Measurements from ENCODE around the gene GAB2. TPM values are rescaled to one million over a fixed set of nuclear protein-coding genes. Genes with fewer than 3 reads are reported as not detected.

GAB2 gene
- total RNA-seq, 1 donor from 2014 or later, result 10.9 TPM

DNA sequence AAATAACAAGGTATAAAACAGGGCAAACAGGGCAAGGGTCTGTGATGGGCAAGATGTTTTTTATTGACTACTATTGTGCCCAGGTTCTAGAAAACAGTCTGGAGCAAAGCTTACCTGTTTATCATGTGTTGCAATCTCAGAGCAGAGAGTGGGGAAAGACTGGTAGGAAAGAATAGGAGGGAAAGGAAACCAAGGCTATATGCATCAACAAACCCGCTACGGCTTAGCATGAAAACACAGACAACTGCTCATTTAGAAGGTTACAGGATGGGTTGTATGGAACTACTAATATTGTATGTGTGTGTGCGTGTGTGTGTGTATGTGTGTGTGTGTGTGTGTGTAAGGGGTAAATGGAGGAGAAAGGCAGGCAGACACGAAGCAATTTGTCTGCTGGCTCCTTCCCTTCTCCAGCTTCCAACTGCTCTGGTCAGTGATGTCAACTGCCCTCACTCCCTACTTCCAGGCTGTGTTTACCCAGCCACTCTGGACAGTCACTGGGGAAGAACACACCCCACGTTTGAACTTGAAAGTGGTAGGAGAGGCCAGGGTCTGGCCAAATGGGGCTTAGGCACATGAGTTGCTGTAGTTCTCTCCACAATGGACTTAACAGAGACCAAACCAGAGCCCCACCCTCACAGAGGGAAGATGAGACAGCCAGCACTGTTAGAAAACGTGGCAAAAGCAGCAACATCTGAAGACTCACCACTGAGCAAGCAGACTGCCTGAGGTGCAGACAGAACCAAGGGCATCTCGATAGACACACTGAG lies 47.0 kb downstream of the GAB2 start:
- no peak for DNase-seq (ENCODE audit: low spot score)
- TF ChIP-seq, protein P1, sequence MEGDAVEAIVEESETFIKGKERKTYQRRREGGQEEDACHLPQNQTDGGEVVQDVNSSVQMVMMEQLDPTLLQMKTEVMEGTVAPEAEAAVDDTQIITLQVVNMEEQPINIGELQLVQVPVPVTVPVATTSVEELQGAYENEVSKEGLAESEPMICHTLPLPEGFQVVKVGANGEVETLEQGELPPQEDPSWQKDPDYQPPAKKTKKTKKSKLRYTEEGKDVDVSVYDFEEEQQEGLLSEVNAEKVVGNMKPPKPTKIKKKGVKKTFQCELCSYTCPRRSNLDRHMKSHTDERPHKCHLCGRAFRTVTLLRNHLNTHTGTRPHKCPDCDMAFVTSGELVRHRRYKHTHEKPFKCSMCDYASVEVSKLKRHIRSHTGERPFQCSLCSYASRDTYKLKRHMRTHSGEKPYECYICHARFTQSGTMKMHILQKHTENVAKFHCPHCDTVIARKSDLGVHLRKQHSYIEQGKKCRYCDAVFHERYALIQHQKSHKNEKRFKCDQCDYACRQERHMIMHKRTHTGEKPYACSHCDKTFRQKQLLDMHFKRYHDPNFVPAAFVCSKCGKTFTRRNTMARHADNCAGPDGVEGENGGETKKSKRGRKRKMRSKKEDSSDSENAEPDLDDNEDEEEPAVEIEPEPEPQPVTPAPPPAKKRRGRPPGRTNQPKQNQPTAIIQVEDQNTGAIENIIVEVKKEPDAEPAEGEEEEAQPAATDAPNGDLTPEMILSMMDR (IDR thresholded peaks at IDR 0.05), result no peak
- Mint-ChIP-seq H3K36me3 (ENCODE audit: low read depth) (no peaks in the 10 kb centered on the region), H3K4me3 (ENCODE audit: unreplicated experiment) (no peak overlapping the region), H3K27ac (ENCODE audit: unreplicated experiment) (peak overlapping the region; percentile 30), H3K9me3 (ENCODE audit: low read depth) (no peaks in the 10 kb centered on the region), H3K4me1 (ENCODE audit: low read depth) (peaks cover 33% of the 10 kb centered on the region), H3K27me3 (ENCODE audit: low read depth) (no peaks in the 10 kb centered on the region)

DNA sequence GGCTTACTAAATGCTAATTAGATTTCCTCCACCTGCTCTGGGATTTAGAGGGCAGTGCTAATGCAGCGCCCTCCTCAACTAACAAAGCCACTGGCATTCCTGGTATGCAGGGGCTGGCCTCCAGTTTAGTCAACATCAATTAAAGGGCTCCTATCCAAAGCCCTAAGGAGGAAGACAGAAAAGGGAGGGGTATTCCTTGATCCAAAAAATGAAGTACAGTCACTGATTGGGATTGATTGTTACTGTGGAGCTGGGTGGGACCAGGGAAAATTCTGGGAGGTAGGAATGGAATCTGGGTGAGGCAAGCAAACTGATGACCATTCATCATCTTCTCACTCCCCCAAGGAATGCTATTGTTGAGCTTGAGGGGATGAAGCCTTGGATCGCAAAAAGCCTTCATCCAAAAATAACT lies 52.2 kb downstream of the GAB2 start:
- peaks cover 29% of the 10 kb centered on the region for H3K4me1 Mint-ChIP-seq (ENCODE audit: low read depth)
- DNase-seq (ENCODE audit: low spot score), result no peak
- TF ChIP-seq, protein P1 (IDR thresholded peaks at IDR 0.05), result no peak
- H3K27ac Mint-ChIP-seq (ENCODE audit: unreplicated experiment), result no peak overlapping the region
- H3K36me3 Mint-ChIP-seq (ENCODE audit: low read depth), result no peaks in the 10 kb centered on the region
- H3K27me3 Mint-ChIP-seq (ENCODE audit: low read depth), result no peaks in the 10 kb centered on the region
- H3K4me3 Mint-ChIP-seq (ENCODE audit: unreplicated experiment), result no peak overlapping the region
- H3K9me3 Mint-ChIP-seq (ENCODE audit: low read depth), result no peaks in the 10 kb centered on the region

DNA sequence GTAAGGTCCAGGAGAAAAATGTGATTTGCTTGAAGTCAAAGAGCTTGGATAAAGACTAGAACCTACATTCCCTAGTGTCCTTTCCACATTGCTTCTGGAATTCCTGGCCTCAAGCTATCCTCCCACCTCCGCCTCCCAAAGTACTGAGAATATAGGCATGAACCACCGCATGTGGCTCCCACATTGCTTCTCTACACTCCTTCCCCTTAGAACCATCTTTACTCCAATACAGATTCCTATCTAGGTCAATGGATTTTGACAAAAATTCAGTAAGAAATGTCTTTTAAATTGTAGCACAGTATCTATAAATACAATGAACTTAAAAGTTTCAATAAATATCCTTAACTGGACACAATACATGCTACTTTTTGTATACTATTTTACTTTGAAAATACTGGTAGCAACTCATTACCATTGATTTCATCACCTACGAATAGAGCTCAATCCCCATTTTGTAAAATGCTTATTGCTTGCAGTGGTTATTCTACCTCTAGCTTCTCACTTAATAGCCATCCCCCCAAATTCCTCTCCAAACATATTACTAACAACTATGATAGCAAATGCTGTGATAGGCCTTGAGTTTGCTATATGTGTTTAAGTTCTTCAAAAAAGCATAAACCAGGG lies 53.4 kb downstream of the GAB2 start:
- DNase-seq (ENCODE audit: low spot score), result no peak
- TF ChIP-seq, protein P1 (IDR thresholded peaks at IDR 0.05), result no peak
- Mint-ChIP-seq H3K4me1 (ENCODE audit: low read depth) (peaks cover 35% of the 10 kb centered on the region), H3K27ac (ENCODE audit: unreplicated experiment) (no peak overlapping the region), H3K27me3 (ENCODE audit: low read depth) (no peaks in the 10 kb centered on the region), H3K9me3 (ENCODE audit: low read depth) (no peaks in the 10 kb centered on the region), H3K4me3 (ENCODE audit: unreplicated experiment) (no peak overlapping the region), H3K36me3 (ENCODE audit: low read depth) (no peaks in the 10 kb centered on the region)

DNA sequence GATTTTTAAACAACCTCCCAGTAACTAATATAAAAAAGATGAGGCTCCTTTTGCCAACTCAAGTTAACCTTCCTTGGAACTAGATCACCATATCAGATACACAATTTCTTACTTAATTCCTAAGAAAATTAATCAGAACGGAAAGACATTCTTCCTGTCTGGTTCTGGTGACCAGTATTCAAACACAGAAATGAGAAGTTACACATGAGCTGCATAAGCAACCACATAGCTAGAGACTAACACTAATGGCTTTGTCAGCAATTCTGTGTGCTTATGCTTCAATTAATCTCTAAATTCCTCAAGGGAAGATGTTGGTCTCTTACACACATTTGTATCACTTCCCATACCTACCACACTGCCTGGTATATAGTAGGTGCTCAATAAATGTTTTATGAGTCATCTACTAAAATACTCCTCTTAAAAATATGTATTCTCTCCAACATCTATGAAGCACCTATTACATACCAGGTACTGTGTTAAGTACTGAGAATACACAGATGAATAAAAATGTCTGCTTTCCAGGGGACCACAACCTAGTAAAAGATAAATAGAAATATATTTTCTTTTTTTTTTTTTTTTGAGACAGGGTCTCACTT lies 54.5 kb downstream of the GAB2 start:
- H3K9me3 Mint-ChIP-seq (ENCODE audit: low read depth), result no peaks in the 10 kb centered on the region
- peaks cover 43% of the 10 kb centered on the region for H3K4me1 Mint-ChIP-seq (ENCODE audit: low read depth)
- H3K4me3 Mint-ChIP-seq (ENCODE audit: unreplicated experiment), result no peak overlapping the region
- no peaks in the 10 kb centered on the region for H3K27me3 Mint-ChIP-seq (ENCODE audit: low read depth)
- TF ChIP-seq, protein P1 (IDR thresholded peaks at IDR 0.05), result no peak
- DNase-seq (ENCODE audit: low spot score), result no peak
- H3K36me3 Mint-ChIP-seq (ENCODE audit: low read depth), result no peaks in the 10 kb centered on the region
- H3K27ac Mint-ChIP-seq (ENCODE audit: unreplicated experiment), result no peak overlapping the region

DNA sequence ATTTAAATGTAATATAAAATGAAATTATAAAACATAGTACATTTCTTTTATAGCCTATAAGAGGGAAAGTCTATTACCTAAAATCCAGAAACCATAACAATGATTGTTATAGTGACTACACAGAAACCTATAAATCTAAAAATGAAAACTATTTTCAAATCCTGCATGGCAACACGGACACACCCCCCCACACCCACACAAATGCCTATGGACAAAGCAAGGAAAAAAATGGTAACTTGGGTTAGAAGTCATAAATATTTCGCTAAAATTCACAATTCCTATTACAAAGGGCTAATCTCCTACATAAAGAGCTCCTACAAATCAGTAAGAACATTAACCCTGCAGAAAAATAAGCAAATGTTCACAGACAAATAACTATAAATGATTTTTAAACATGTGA lies 56.4 kb downstream of the GAB2 start:
- H3K27me3 Mint-ChIP-seq (ENCODE audit: low read depth), result no peaks in the 10 kb centered on the region
- H3K36me3 Mint-ChIP-seq (ENCODE audit: low read depth), result no peaks in the 10 kb centered on the region
- DNase-seq (ENCODE audit: low spot score), result no peak
- no peak overlapping the region for H3K4me3 Mint-ChIP-seq (ENCODE audit: unreplicated experiment)
- H3K27ac Mint-ChIP-seq (ENCODE audit: unreplicated experiment), result no peak overlapping the region
- TF ChIP-seq, protein P1 (IDR thresholded peaks at IDR 0.05), result no peak
- H3K9me3 Mint-ChIP-seq (ENCODE audit: low read depth), result peaks cover 4% of the 10 kb centered on the region
- H3K4me1 Mint-ChIP-seq (ENCODE audit: low read depth), result peaks cover 40% of the 10 kb centered on the region

All from chondrocyte (in vitro differentiated cells).